ENCODE measurements around the gene TOGARAM2.

Gene TOGARAM2

GRCh38 chr2:29050591-29050990, 69.5 kb downstream of the TOGARAM2 start:
- H3K79me2 ChIP-seq (ENCODE audit: low read length): no peaks in the 10 kb centered on the region
- peaks cover 11% of the 10 kb centered on the region for H3K27me3 ChIP-seq (ENCODE audit: low read depth, low read length)
- H3K36me3 ChIP-seq (replicated peaks; ENCODE audit: low read depth, low read length): no peaks in the 10 kb centered on the region
- no peak overlapping the region for H3K27ac ChIP-seq (ENCODE audit: low read length)
- no peaks in the 10 kb centered on the region for H3K9me3 ChIP-seq (ENCODE audit: insufficient read depth, low read length)
- no peaks in the 10 kb centered on the region for H3K4me1 ChIP-seq (ENCODE audit: low read length)
- no peak overlapping the region for H2AFZ ChIP-seq (ENCODE audit: low read depth, low read length)
- no peak overlapping the region for H3K9ac ChIP-seq (ENCODE audit: low read length)
- no peaks in the 10 kb centered on the region for H4K20me1 ChIP-seq (ENCODE audit: insufficient read depth, low read length)
- H3K4me2 ChIP-seq (ENCODE audit: low read length): no peak overlapping the region
- H3K4me3 ChIP-seq (ENCODE audit: low read length): no peak overlapping the region
- TF ChIP-seq, protein P1, sequence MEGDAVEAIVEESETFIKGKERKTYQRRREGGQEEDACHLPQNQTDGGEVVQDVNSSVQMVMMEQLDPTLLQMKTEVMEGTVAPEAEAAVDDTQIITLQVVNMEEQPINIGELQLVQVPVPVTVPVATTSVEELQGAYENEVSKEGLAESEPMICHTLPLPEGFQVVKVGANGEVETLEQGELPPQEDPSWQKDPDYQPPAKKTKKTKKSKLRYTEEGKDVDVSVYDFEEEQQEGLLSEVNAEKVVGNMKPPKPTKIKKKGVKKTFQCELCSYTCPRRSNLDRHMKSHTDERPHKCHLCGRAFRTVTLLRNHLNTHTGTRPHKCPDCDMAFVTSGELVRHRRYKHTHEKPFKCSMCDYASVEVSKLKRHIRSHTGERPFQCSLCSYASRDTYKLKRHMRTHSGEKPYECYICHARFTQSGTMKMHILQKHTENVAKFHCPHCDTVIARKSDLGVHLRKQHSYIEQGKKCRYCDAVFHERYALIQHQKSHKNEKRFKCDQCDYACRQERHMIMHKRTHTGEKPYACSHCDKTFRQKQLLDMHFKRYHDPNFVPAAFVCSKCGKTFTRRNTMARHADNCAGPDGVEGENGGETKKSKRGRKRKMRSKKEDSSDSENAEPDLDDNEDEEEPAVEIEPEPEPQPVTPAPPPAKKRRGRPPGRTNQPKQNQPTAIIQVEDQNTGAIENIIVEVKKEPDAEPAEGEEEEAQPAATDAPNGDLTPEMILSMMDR (IDR thresholded peaks at IDR 0.05; ENCODE audit: low read depth, low read length): no peak
- no peak for TF ChIP-seq EZH2phosphoT487 (IDR thresholded peaks at IDR 0.05; ENCODE audit: low read depth)

DNA sequence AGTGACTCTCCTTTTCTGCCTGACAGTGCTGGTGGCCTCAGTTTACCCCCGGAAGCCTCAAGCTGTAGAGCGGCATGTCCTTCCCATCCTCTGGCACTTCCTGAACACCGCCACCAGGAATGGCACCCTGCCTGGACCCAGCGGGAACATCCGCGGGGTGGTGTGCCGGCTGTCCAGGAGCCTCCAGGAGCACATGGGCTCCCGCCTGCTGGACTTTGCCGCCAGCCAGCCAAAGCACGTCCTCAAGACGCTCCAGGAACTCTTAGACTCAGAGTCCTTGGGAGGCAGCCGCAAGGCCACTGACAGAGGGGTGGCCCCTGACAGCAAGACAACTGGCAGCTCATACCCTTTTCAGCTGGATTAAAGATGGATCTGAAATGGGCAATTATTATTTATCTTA, 70.6 kb downstream of the TOGARAM2 start:
- no peak overlapping the region for H3K4me2 ChIP-seq (ENCODE audit: low read length)
- H4K20me1 ChIP-seq (ENCODE audit: insufficient read depth, low read length): no peaks in the 10 kb centered on the region
- H3K27me3 ChIP-seq (ENCODE audit: low read depth, low read length): peaks cover 5% of the 10 kb centered on the region; the same call in 1 of the 2 replicates
- H3K27ac ChIP-seq (ENCODE audit: low read length): no peak overlapping the region
- H3K36me3 ChIP-seq (replicated peaks; ENCODE audit: low read depth, low read length): no peaks in the 10 kb centered on the region
- no peaks in the 10 kb centered on the region for H3K9me3 ChIP-seq (ENCODE audit: insufficient read depth, low read length)
- no peak overlapping the region for H3K9ac ChIP-seq (ENCODE audit: low read length)
- no peak overlapping the region for H3K4me3 ChIP-seq (ENCODE audit: low read length)
- H3K79me2 ChIP-seq (ENCODE audit: low read length): no peaks in the 10 kb centered on the region
- H2AFZ ChIP-seq (ENCODE audit: low read depth, low read length): no peak overlapping the region
- H3K4me1 ChIP-seq (ENCODE audit: low read length): no peaks in the 10 kb centered on the region
- no peak for TF ChIP-seq EZH2phosphoT487 (IDR thresholded peaks at IDR 0.05; ENCODE audit: low read depth)
- TF ChIP-seq, protein P1 (IDR thresholded peaks at IDR 0.05; ENCODE audit: low read depth, low read length): no peak

GRCh38 chr2:29052807-29053206, 71.7 kb downstream of the TOGARAM2 start:
- no peak for TF ChIP-seq EZH2phosphoT487 (IDR thresholded peaks at IDR 0.05; ENCODE audit: low read depth)
- TF ChIP-seq, protein P1 (IDR thresholded peaks at IDR 0.05; ENCODE audit: low read depth, low read length): no peak
- Histone ChIP-seq H3K9ac (ENCODE audit: low read length) (no peak overlapping the region), H3K4me1 (ENCODE audit: low read length) (no peaks in the 10 kb centered on the region), H4K20me1 (ENCODE audit: insufficient read depth, low read length) (no peaks in the 10 kb centered on the region), H3K9me3 (ENCODE audit: insufficient read depth, low read length) (no peaks in the 10 kb centered on the region), H3K36me3 (replicated peaks; ENCODE audit: low read depth, low read length) (no peaks in the 10 kb centered on the region), H2AFZ (ENCODE audit: low read depth, low read length) (no peak overlapping the region), H3K79me2 (ENCODE audit: low read length) (no peaks in the 10 kb centered on the region), H3K4me3 (ENCODE audit: low read length) (no peak overlapping the region), H3K27me3 (ENCODE audit: low read depth, low read length) (no peaks in the 10 kb centered on the region), H3K4me2 (ENCODE audit: low read length) (no peak overlapping the region), H3K27ac (ENCODE audit: low read length) (no peak overlapping the region)

- Histone ChIP-seq H3K4me1 (ENCODE audit: low read length) (no peaks in the 10 kb centered on the region), H3K79me2 (ENCODE audit: low read length) (no peaks in the 10 kb centered on the region), H3K27ac (ENCODE audit: low read length) (no peak overlapping the region), H4K20me1 (ENCODE audit: insufficient read depth, low read length) (no peaks in the 10 kb centered on the region), H3K9ac (ENCODE audit: low read length) (no peak overlapping the region), H3K4me2 (ENCODE audit: low read length) (no peak overlapping the region), H3K9me3 (ENCODE audit: insufficient read depth, low read length) (no peaks in the 10 kb centered on the region), H3K36me3 (replicated peaks; ENCODE audit: low read depth, low read length) (no peaks in the 10 kb centered on the region), H3K27me3 (ENCODE audit: low read depth, low read length) (no peaks in the 10 kb centered on the region), H2AFZ (ENCODE audit: low read depth, low read length) (no peak overlapping the region), H3K4me3 (ENCODE audit: low read length) (no peak overlapping the region)
- no peak for TF ChIP-seq EZH2phosphoT487 (IDR thresholded peaks at IDR 0.05; ENCODE audit: low read depth)
- TF ChIP-seq, protein P1 (IDR thresholded peaks at IDR 0.05; ENCODE audit: low read depth, low read length): no peak
Observed at GRCh38 chr2:29053223-29053622, 72.1 kb downstream of the TOGARAM2 start.

Data from OCI-LY3 (cell line).